GM19397 (cell line): ENCODE results near the gene SLC22A2.

Experiments used
- ATAC-seq: cut with Tn5 transposase; IDR thresholded peaks from one replicate; pipeline ENCODE4 v1.9.1; 2021; ENCODE audit warnings: mild to moderate bottlenecking, moderate library complexity; ENCODE audit not compliant: unreplicated experiment

SLC22A2 gene

GRCh38 chr6:160172704-160173103, 85.9 kb downstream of the SLC22A2 start:
- ATAC-seq: no peak

- no peak for ATAC-seq
These were observed 88.5 kb downstream of the SLC22A2 start for GRCh38 chr6:160170018-160170680.

DNA sequence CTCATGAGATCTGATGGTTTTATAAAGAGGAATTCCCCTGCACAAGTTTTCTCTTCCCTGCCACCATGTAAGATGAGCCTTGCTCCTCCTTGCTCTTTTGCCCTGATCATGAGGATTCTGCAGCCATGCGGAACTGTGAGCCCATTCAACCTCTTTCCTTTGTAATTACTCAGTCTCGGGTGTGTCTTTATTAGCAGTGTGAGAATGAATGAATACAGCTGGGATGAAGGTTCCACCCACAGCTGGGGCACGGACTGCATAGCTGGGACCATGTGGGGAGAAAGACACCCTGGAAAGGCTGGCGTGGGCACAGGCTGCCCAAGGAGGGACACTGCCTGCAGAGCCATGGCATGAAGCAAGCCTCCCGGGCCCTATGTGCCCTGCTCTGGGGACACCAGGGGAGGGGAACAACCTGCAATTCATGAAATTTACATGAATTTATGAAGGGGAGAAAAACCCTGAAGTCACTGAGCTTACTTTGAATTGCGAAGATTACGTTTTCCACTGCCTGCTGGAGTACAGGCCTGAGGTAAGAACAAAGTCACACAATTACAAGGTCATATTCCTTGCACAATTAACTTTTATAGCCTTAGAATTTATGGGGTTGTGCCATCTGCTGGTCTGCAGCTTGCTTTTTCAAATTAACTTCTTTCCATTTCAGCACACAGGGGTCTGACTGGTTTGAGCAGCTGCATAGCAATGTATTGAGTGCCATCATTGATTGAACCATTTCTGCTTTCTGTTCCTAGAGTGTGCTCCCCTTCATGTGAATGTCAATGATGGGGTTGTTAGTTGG, 90.8 kb downstream of the SLC22A2 start:
- no peak for ATAC-seq
